ENCODE results near the gene FGD2.

Gene FGD2

DNA sequence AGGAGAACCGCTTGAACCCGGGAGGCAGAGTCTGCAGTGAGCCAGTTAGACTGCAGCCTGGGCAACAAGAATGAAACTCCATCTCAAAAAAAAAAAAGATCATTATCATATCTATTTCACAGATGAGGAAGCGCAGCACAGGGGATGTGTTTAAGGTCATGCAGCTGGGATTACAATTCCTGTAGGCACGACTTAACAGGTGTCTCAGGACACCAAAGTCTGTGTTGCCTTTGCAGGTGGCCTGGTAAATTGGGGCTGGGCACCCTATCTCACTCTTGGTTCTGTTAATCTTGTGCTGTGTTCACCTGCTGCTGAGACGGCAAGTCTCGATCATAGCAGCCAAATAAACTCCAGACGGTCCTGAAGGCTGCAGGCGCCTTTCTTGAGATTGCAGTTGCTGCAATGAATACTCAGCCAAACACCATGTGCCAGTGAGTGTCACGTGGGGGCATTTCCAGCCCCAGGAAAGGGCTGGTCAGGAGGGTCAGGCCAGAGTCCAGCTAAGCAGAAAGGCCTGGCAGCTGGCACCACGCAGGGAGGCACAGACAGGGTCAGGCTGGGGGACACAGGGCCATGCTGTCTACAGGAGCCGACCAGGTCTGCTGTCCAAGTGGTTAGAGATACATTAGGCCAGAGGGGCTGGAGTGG is 55.8 kb downstream of the FGD2 start:
- no peak for DNase-seq

DNA sequence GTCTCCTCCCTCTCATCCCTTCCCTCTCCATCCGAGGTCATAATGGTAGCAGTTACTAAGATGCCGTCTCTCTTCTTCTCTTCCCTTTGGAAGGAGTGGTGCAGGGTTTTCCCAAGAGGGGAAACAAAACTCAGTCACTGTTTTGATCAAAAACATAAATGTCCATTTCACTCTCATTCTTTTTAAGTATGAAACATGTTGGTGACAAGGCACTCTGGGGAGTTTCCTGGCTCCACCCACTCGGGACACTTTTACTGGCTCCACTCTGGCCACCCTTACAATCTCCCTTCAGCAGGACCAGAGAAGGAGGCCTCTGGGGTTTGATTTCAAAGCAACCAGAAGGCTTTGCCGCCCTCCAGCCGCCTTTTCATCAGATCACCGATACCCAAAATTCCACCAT is 57.0 kb downstream of the FGD2 start:
- no peak for DNase-seq

- no peak for DNase-seq
Measured at GRCh38 chr6:37068356-37069270, 63.2 kb downstream of the FGD2 start.

GRCh38 chr6:37069639-37070038 is 64.2 kb downstream of the FGD2 start:
- DNase-seq = no peak

DNA sequence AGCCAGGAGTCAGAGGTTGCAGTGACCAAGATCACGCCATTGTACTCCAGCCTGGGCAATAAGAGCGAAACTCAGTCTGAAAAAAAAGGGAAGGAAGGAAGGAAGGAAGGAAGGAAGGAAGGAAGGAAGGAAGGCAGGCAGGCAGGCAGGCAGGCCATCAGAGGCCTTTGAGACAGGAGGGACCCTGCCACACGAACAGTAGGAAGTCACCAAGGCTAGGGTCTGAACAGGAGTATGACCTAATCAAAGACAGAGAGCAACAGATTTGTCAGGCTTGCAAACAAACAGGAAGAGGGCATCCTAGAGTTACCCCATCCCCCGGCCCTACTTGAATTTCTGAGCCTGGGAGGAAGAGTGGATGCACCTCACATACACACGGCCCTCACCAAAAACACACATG is 67.1 kb downstream of the FGD2 start:
- no peak for DNase-seq

DNA sequence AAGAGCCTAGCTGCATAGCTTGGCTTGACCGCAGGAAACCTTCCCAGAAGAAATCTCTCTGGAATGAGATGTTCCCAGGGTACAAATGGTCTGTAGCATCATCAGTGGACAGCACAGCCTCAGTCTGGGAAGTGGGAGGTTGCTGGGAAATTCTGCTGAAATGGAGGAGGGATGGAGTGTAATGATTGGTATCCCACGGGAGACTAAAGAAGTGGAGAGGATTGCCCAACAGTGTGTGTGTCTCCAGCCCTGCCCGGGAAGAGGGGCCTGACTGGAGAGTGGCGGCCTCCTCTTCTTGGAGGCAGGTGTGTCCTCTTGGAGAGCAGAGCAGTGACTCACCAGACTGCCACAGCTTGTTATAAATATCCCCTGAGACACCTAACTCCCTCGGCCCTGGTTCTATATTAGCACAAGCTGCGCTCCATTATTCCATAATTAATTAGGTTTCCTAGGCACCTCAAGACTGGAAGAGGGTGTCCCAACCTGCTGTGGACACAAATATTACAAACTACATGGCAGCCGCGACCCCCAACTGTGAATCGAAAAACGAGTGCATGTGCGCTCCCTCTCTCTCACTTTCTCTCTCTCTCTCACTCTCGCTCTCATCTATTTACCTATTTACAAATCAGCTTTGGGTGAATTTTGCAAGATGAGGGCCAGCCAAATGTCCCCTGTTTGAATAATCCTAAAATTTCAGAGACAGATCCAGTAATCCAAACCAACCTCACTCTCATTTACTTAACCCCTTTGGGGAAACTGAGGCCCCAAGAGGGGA is 68.8 kb downstream of the FGD2 start:
- DNase-seq = no peak

DNA sequence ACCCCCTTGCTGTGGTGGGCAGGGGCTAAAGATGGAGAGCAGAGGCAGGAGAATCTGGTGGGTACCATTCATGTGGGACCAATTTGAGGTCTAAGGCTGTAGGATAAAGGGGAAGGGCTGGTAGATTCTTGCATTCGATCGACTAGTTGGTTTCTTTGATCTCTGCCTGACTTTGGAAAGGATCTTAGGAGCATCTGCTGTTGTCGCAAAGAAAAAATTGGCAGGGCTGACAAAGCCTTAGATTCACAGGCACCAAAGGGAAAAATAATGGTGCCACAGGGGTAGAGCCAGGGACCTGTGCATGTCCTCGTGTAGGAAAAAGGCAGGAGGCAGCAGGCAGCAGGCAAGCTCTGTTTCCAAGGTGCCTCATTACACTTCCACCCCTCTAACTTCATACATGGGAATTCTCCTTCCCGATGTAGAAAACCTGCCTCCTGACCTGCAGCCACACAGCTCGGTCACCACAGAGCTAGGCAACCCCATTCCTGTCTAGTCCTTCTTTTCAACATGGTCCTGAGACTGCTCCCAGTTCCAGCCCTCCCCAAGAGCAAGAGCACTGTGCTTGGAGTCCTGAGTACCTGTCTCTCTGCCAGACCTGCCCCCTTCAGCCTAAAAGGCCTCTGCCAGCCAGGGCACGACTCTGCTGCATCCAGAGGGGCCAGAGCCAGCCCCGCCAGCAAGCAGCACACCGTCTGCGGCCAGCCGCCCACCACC is 71.9 kb downstream of the FGD2 start:
- no peak for DNase-seq

DNA sequence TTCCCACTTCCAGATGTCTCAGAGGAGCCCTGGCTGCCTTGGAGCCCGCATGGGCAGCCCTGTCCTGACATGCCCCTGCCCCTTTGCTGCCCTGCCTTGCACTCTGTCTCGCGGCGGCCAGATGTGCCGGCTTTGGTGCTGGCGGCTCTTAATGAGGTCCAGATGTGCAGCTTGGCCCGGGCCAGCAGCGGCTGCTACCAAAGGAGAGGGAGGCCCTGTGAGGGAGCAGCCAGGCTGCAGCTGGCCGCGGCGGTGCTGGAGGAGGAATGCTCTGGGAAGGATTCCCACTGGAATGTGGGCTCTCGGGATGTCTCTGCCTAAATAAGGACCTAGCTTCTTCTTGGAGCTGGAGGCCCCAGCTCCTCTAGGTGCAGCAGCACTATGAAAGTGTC is 72.4 kb downstream of the FGD2 start:
- DNase-seq = no peak
